Epithelial cell of umbilical artery (primary cell): ENCODE data around the gene EPS8L3. TPM values are rescaled to one million over a fixed set of nuclear protein-coding genes. Genes with fewer than 3 reads are reported as not detected.

Source experiments
- total RNA-seq: library from RNA; depleted of rRNA; stranded (reverse); fragments of >200 nt; gene quantifications from 2 replicates; pipeline ENCODE4 v1.2.3, GENCODE V29; 2014

EPS8L3 gene, protein sequence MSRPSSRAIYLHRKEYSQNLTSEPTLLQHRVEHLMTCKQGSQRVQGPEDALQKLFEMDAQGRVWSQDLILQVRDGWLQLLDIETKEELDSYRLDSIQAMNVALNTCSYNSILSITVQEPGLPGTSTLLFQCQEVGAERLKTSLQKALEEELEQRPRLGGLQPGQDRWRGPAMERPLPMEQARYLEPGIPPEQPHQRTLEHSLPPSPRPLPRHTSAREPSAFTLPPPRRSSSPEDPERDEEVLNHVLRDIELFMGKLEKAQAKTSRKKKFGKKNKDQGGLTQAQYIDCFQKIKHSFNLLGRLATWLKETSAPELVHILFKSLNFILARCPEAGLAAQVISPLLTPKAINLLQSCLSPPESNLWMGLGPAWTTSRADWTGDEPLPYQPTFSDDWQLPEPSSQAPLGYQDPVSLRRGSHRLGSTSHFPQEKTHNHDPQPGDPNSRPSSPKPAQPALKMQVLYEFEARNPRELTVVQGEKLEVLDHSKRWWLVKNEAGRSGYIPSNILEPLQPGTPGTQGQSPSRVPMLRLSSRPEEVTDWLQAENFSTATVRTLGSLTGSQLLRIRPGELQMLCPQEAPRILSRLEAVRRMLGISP
- total RNA-seq = not detected in 2 replicates

DNA sequence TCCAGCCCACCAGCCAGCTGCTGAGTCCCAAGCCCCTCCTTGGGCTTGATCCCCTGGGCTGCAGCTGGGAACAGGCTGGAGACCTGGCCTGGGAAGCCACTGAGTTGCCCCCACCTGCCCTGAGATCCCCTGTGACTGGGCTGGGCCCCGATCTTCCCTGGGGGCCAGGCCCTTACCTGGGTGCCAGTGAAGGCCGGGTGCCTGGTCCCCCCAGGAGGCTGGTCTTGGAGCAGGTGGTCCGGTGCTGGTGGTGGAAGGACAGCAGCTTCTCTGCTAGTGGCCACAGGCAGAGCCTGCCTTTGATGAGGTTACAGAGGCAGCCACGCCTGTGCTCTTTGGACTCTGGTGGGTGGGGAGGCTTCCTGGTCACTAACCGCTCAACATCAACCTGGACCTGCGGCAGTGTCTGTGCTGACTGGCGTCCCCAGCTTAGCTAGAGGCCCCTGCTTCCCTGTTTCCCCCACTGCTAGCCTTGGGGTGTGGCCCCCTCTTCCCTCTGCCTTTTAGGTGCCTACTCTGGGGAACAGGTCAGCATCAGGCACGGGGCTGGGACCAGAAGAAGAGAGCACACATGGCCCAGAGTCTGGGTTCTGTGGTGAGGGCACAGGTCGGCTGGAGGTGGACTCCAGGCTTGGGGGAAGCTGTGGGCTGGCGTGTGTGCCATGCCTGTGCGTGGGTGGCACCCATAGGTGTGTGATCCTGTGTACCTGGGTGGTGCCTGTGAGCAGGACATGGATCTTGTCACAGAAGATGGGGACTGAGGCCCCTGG is at the start of gene EPS8L3:
TSS of gene EPS8L3 (minus strand) at position 278 of the 770 bp plus-strand sequence. CDS start 2,174 bp downstream, outside the sequence.

DNA sequence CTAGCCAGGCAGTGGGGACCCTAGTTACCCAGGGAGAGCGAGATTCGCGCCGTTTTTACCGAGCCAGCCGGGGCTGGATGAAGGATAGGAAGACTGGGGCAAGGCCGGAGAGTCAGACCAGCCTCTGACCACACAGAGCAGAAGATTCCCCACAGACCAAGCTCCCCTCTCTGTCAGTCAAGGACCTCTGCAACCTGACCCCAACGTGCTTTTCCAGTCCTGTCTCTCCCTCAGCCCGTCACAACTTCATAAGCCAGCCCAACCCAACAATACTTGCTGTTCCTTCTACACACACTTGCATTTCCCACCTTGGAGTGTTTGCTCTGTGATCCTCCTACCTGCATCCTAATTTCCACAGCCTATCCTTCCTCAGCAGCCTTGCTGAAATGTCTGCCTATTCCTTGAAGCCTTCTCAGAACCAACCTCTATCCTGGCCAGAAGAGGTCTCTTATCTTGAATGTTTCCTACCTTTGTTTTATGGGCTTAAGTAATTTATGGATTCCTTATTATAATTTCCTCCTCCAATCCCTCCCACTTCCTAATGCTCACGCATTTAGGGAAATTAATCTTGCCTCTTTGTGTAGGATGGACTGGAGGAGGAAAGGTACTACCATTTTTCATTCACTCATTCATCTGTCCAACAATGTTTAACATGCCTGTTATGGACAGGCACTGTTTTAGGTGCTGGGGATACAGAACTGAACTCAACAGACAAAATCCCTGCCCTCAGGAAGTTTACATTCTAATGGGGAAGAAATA is 22.9 kb downstream of the EPS8L3 start, which contains the start of gene GSTM3:
TSS of gene GSTM3 (minus strand) at position 424 of the 759 bp plus-strand sequence. CDS start 751 bp downstream, outside the sequence.

DNA sequence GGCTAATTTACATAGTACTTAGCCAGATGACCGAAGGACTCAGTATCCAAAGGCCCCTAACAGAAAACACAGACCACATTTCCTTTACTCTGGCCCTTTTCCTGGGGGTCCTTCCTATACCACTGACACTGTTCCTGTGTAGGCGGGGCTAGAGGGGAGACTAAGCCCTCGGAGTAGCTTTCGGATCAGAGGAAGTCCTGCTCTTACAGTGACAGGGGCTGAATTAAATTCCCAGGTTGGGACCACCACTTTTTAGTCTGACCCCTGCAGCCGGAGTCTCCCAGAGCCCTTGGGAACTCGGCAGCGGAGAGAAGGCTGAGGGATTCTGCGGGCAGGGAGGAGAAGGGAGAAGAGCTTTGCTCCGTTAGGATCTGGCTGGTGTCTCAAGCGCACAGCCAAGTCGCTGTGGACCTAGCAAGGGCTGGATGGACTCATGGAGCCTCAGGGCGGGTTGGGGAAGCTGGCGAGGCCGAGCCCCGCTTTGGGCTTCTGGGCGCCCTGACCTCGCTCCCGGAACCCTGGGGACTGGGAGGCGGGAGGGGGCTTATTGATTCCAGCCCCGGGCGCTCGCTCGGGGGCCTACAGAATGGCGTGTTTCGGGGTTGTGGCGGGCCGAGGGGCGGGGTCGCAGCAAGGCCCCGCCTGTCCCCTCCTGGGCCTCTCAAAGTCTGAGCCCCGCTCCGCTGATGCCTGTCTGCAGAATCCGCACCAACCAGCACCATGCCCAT is 52.0 kb downstream of the EPS8L3 start, which contains the start of gene GSTM5:
TSS of gene GSTM5 (plus strand) at position 659 of the 728 bp plus-strand sequence. CDS start at position 721, 62 bp downstream.

Other genes starting within 250 kb of the EPS8L3 start
- not detected in 2 replicates for gene GPR61, start 224.1 kb downstream of the EPS8L3 start, total RNA-seq
- gene GNAI3, start 215.3 kb downstream of the EPS8L3 start, total RNA-seq = 19.2 and 21.9 TPM in 2 replicates
- 0.32 TPM in 1 of 2 replicates, not detected in the other for gene GNAT2, start 144.3 kb downstream of the EPS8L3 start, total RNA-seq
- 41.3 and 51.7 TPM in 2 replicates for gene AMPD2, start 144.1 kb downstream of the EPS8L3 start, total RNA-seq
- 1.5 and 2.3 TPM in 2 replicates for gene GSTM4, start 107.8 kb downstream of the EPS8L3 start, total RNA-seq
- 0.32 and 4.3 TPM in 2 replicates for gene GSTM2, start 95.9 kb downstream of the EPS8L3 start, total RNA-seq
- gene GSTM1, start 76.1 kb downstream of the EPS8L3 start, total RNA-seq = 0.32 and 2.6 TPM in 2 replicates
- 0.65 and 0.76 TPM in 2 replicates for gene GSTM5, start 51.7 kb downstream of the EPS8L3 start, total RNA-seq
- 24.6 and 38.7 TPM in 2 replicates for gene GSTM3, start 22.9 kb downstream of the EPS8L3 start, total RNA-seq
- 3.2 and 33.9 TPM in 2 replicates for gene CSF1, start 146.9 kb upstream of the EPS8L3 start, total RNA-seq
- 39.8 and 44.5 TPM in 2 replicates for gene AHCYL1, start 220.8 kb upstream of the EPS8L3 start, total RNA-seq